Small intestine (tissue), 7 donors: ENCODE results near the gene ADAMTSL4. TPM values are rescaled to one million over a fixed set of nuclear protein-coding genes. Genes with fewer than 3 reads are reported as not detected.

ENCODE experiments used
- DNase-seq, 2 donors: peaks; one replicate each; pipeline versions ENCODE4 v3.0.0 to v3.0.0-alpha.2; 2013
- FAIRE-seq: peaks from 2 replicates; lab custom pipeline; 2012; peaks lifted over from hg19 to GRCh38; lab: Jason Lieb, UNC
- H3K27ac ChIP-seq, 3 donors: one replicate each; pipeline ENCODE4 v1.5.1; 2013; ENCODE audit warnings: low read length in 2 of 3, mild to moderate bottlenecking in 2 of 3, control low read depth in 1 of 3, inconsistent platforms in 1 of 3, low read depth in 1 of 3, moderate library complexity in 1 of 3
- H3K27me3 ChIP-seq, 3 donors: one replicate each; pipeline ENCODE4 v1.6.1; 2013; ENCODE audit warnings: low read length in 3 of 3, inconsistent platforms in 1 of 3; ENCODE audit not compliant: control insufficient read depth in 3 of 3, insufficient read depth in 3 of 3
- H3K36me3 ChIP-seq, 3 donors: one replicate each; pipeline ENCODE4 v1.6.1; 2013; ENCODE audit warnings: low read length in 3 of 3, inconsistent platforms in 1 of 3, low read depth in 1 of 3, mild to moderate bottlenecking in 1 of 3, moderate library complexity in 1 of 3; ENCODE audit not compliant: control insufficient read depth in 3 of 3, insufficient read depth in 2 of 3
- H3K4me1 ChIP-seq, 3 donors: one replicate each; pipeline ENCODE4 v1.6.1; 2013; ENCODE audit warnings: low read length in 2 of 3, inconsistent platforms in 1 of 3, low read depth in 1 of 3, mild to moderate bottlenecking in 1 of 3, moderate library complexity in 1 of 3; ENCODE audit not compliant: control insufficient read depth in 3 of 3, insufficient read depth in 2 of 3
- H3K4me3 ChIP-seq, 3 donors: one replicate each; pipeline ENCODE4 v1.5.1; 2013; ENCODE audit warnings: low read length in 3 of 3, control low read depth in 1 of 3, inconsistent platforms in 1 of 3, low read depth in 1 of 3, mild to moderate bottlenecking in 1 of 3, moderate library complexity in 1 of 3
- H3K9me3 ChIP-seq, 2 donors: one replicate each; pipeline ENCODE4 v1.6.1; 2013; ENCODE audit warnings: low read depth in 1 of 2, low read length in 1 of 2; ENCODE audit not compliant: control insufficient read depth in 2 of 2, insufficient read depth in 1 of 2
- WGBS, 3 donors: extraction: QIAGEN DNeasy Blood & Tissue Kit; methylation state at CpG; one replicate each; pipeline ENCODE4 v1.1.7; 2013; 5-methylcytosine and 5-hydroxymethylcytosine counted together
- polyA plus RNA-seq, 4 donors: library from polyadenylated mRNA; stranded (reverse) in 3 of 4; unstranded in 1 of 4; fragments of 200-250 nt in 3 of 4; fragments of 120-200 nt in 1 of 4; gene quantifications; one replicate each; pipeline versions ENCODE4 v1.2.1 to v1.2.3, GENCODE V29; 2013
- donor health status: healthy with polysubstance abuse.
- donor health status: control.
- donor health status: control.
- donor health status: Bipolar disorder and iron deficiency.
- donor health status: healthy.

The ADAMTSL4 gene
- polyA plus RNA-seq, 4 donors: 0.27 to 16.1 (median 7.0) TPM

GRCh38 chr1:150550222-150551050 lies 1.2 kb downstream of the ADAMTSL4 start:
- Histone ChIP-seq H3K27ac (peak overlapping the region in 2 of 3 donors; percentile 57 to 83), H3K4me1 (peaks cover 0 to 29% (median 4%) of the 10 kb centered on the region in 3 donors), H3K9me3 (no peaks in the 10 kb centered on the region), H3K27me3 (peaks cover 0 to 19% (median 0%) of the 10 kb centered on the region in 3 donors), H3K36me3 (peaks cover 0 to 9% (median 0%) of the 10 kb centered on the region in 3 donors), H3K4me3 (peak overlapping the region in 1 of 3 donors; percentile 34)
- 58 to 63% (median 59%) methylated on average over 19 to 22 of the region's 22 CpGs for WGBS, 3 donors
- DNase-seq: no peak
- no peak for FAIRE-seq

- peaks cover 0 to 16% (median 0%) of the 10 kb centered on the region in 3 donors for H3K36me3 ChIP-seq
- WGBS, 3 donors: 51 to 63% (median 55%) methylated on average over 11 of the region's 11 CpGs
- H3K9me3 ChIP-seq: no peaks in the 10 kb centered on the region
- FAIRE-seq (no peak), DNase-seq (peak in 1 of 2 donors; percentile 13)
- H3K4me3 ChIP-seq: no peak overlapping the region
- peak overlapping the region in 2 of 3 donors; percentile 31 to 83 for H3K27ac ChIP-seq
- H3K4me1 ChIP-seq: peaks cover 0 to 29% (median 4%) of the 10 kb centered on the region in 3 donors
- peaks cover 0 to 17% (median 0%) of the 10 kb centered on the region in 3 donors for H3K27me3 ChIP-seq
These were observed 2.0 kb downstream of the ADAMTSL4 start for GRCh38 chr1:150551051-150551783.

- peaks cover 0 to 17% (median 0%) of the 10 kb centered on the region in 3 donors for H3K27me3 ChIP-seq
- peaks cover 0 to 20% (median 0%) of the 10 kb centered on the region in 3 donors for H3K36me3 ChIP-seq
- H3K27ac ChIP-seq: peak overlapping the region in 2 of 3 donors; percentile 31 to 83
- peak in 1 of 2 donors; percentile 2 for DNase-seq
- 10 to 38% (median 25%) methylated on average over 1 of the region's 1 CpG for WGBS, 3 donors
- H3K9me3 ChIP-seq: no peaks in the 10 kb centered on the region
- H3K4me1 ChIP-seq: peaks cover 0 to 29% (median 4%) of the 10 kb centered on the region in 3 donors
- no peak overlapping the region for H3K4me3 ChIP-seq
- no peak for FAIRE-seq
These were observed 2.5 kb downstream of the ADAMTSL4 start for GRCh38 chr1:150551784-150552127.

GRCh38 chr1:150552128-150552910 lies 3.1 kb downstream of the ADAMTSL4 start:
- peaks cover 0 to 24% (median 0%) of the 10 kb centered on the region in 3 donors for H3K36me3 ChIP-seq
- peak overlapping the region in 2 of 3 donors; percentile 31 to 83 for H3K27ac ChIP-seq
- no peaks in the 10 kb centered on the region for H3K9me3 ChIP-seq
- no peak overlapping the region for H3K4me3 ChIP-seq
- peaks cover 0 to 17% (median 0%) of the 10 kb centered on the region in 3 donors for H3K27me3 ChIP-seq
- DNase-seq (peak in 1 of 2 donors; percentile 81), FAIRE-seq (no peak)
- 34 to 41% (median 40%) methylated on average over 12 to 13 of the region's 13 CpGs for WGBS, 3 donors
- peaks cover 0 to 29% (median 4%) of the 10 kb centered on the region in 3 donors for H3K4me1 ChIP-seq

GRCh38 chr1:150552911-150553289 lies 3.7 kb downstream of the ADAMTSL4 start:
- Histone ChIP-seq H3K4me1 (peaks cover 0 to 29% (median 4%) of the 10 kb centered on the region in 3 donors), H3K27me3 (peaks cover 0 to 17% (median 0%) of the 10 kb centered on the region in 3 donors), H3K9me3 (no peaks in the 10 kb centered on the region), H3K27ac (peak overlapping the region in 2 of 3 donors; percentile 23 to 83), H3K36me3 (peaks cover 0 to 30% (median 0%) of the 10 kb centered on the region in 3 donors), H3K4me3 (no peak overlapping the region)
- WGBS, 3 donors: 72 to 82% (median 79%) methylated on average over 12 of the region's 12 CpGs
- FAIRE-seq (no peak), DNase-seq (no peak)

- DNase-seq (no peak), FAIRE-seq (no peak)
- no peak overlapping the region for H3K4me3 ChIP-seq
- peaks cover 0 to 36% (median 0%) of the 10 kb centered on the region in 3 donors for H3K36me3 ChIP-seq
- WGBS, 3 donors: 75 to 89% (median 87%) methylated on average over 19 to 23 of the region's 23 CpGs
- H3K9me3 ChIP-seq: no peaks in the 10 kb centered on the region
- H3K27ac ChIP-seq: peak overlapping the region in 1 of 3 donors; percentile 13
- peaks cover 0 to 25% (median 4%) of the 10 kb centered on the region in 3 donors for H3K4me1 ChIP-seq
- peaks cover 0 to 16% (median 0%) of the 10 kb centered on the region in 3 donors for H3K27me3 ChIP-seq
These were observed 4.3 kb downstream of the ADAMTSL4 start for GRCh38 chr1:150553392-150554085.

- FAIRE-seq (no peak), DNase-seq (no peak)
- H3K9me3 ChIP-seq: no peaks in the 10 kb centered on the region
- H3K36me3 ChIP-seq: peaks cover 0 to 42% (median 0%) of the 10 kb centered on the region in 3 donors
- H3K4me1 ChIP-seq: peaks cover 0 to 24% (median 4%) of the 10 kb centered on the region in 3 donors
- H3K4me3 ChIP-seq: no peak overlapping the region
- H3K27me3 ChIP-seq: peaks cover 0 to 14% (median 0%) of the 10 kb centered on the region in 3 donors
- peak overlapping the region in 1 of 3 donors; percentile 13 for H3K27ac ChIP-seq
- WGBS, 3 donors: 85 to 92% (median 87%) methylated on average over 7 to 8 of the region's 8 CpGs
These were observed 4.9 kb downstream of the ADAMTSL4 start for GRCh38 chr1:150554086-150554452.
